OCI-LY3 (cell line): Measurements from ENCODE around the gene DHX9.

ENCODE experiments used
- EZH2phosphoT487 ChIP-seq: fragments of 200-600 bp; shearing (Covaris generic); IDR thresholded peaks from 2 replicates; pipeline ENCODE4 v1.6.1; 2018; ENCODE audit warnings: antibody characterized with exemption, mixed run types, low read depth
- TF ChIP-seq, protein P1 (sequence below): fragments of 200-600, 300-600 bp; sonication (generic); IDR thresholded peaks from 2 replicates; pipeline ENCODE4 v1.5.1; 2014; ENCODE audit warnings: antibody characterized with exemption, low read length, low read depth

DNA sequence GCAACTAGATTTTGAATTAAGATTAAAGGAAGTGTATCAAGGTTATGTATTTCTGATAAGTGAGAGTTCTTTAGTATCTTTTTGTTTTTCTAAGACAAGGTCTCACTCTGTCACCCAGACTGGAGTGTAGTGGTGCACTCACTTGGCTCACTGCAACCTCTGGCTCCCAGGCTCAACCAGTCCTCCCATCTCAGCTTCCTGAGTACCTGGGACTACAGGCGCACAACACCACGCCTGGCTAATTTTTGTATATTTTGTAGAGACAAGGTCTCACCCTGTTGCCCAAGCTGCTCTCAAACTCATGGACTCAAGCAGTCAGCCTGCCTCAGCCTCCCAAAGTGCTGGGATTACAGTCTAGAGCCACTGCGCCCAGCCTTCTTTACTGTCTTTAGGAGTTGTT, 33.7 kb downstream of the DHX9 start:
- TF ChIP-seq EZH2phosphoT487: no peak
- TF ChIP-seq, protein P1, sequence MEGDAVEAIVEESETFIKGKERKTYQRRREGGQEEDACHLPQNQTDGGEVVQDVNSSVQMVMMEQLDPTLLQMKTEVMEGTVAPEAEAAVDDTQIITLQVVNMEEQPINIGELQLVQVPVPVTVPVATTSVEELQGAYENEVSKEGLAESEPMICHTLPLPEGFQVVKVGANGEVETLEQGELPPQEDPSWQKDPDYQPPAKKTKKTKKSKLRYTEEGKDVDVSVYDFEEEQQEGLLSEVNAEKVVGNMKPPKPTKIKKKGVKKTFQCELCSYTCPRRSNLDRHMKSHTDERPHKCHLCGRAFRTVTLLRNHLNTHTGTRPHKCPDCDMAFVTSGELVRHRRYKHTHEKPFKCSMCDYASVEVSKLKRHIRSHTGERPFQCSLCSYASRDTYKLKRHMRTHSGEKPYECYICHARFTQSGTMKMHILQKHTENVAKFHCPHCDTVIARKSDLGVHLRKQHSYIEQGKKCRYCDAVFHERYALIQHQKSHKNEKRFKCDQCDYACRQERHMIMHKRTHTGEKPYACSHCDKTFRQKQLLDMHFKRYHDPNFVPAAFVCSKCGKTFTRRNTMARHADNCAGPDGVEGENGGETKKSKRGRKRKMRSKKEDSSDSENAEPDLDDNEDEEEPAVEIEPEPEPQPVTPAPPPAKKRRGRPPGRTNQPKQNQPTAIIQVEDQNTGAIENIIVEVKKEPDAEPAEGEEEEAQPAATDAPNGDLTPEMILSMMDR: no peak
